ENCODE data around the gene ROMO1.
"Not testable (repeated sequence)": the region's sequence is repeated elsewhere in the genome, so short reads cannot be mapped to it uniquely, and the experiment has no call there.

ROMO1 gene

DNA sequence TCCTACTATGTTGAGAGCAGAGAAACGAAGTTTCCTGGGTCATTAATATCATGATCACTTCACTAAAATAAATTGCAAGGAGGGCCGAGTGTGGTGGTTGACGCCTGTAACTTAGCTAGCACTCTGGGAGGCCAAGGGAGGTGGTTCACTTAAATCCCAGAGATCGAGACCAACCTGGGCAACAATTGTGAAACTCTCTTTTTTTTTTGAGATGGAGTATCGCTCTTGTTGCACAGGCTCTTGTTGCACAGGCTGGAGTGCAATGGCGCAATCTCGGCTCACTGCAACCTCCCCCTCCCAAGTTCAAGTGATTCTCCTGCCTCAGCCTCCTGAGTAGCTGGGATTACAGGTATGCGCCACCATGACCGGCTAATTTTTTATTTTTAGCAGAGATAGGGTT lies 13.9 kb downstream of the ROMO1 start:
- not testable (repeated sequence) for FAIRE-seq

DNA sequence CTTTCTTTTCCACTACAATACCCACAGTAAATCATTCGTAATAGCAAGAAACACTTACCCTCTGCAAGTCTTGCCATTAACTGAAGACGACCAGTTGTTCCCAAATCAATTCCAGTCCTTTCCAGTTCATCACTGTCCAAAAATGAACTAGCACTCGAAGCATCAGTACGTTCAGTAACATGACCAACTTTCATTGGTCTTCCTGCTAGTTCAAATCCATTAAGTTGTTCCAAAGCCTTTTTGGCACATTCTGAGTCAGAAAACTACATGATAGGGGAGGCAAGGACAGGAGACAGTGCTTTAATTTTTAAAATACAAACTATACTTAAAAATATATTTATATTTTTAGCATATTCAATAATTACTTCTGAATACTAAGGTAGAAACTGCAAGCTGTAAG lies 14.9 kb downstream of the ROMO1 start:
- no peak for FAIRE-seq

- no peak for FAIRE-seq
Measured at GRCh38 chr20:35715652-35716051, 16.4 kb downstream of the ROMO1 start.

- no peak for FAIRE-seq
Measured at GRCh38 chr20:35716330-35716729, 17.1 kb downstream of the ROMO1 start.

GRCh38 chr20:35718321-35718720 lies 19.1 kb downstream of the ROMO1 start:
- not testable (repeated sequence) for FAIRE-seq

DNA sequence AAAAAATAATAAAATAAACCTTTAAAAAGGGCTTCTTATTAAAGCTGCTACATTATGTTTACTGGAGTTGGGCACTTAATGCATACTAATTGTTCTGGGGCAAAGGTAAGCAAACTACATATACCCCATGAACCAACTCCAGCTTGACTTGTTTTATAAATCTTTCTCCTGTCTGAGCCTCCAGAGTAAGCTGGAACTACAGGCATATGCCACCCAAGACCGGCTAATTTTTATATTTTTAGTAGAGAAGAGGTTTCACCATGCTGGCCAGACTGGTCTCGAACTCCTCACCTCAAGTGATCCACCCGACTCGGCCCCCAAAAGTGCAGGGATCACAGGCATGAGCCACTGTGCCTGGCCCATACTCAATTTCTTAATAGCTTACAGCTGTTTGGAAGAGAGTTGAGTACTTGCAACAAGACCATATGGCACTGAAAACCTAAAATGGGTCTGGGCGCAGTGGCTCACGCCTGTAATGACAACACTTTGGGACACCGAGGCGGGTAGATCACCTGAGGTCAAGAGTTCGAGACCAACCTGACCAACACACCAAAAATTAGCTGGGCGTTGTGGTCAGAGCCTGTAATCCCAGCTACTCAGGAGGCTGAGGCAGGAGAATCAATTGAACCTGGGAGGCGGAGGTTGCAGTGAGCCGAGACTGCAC lies 19.9 kb downstream of the ROMO1 start:
- no peak for FAIRE-seq

- FAIRE-seq = no peak
Measured at GRCh38 chr20:35719717-35720116, 20.5 kb downstream of the ROMO1 start.

DNA sequence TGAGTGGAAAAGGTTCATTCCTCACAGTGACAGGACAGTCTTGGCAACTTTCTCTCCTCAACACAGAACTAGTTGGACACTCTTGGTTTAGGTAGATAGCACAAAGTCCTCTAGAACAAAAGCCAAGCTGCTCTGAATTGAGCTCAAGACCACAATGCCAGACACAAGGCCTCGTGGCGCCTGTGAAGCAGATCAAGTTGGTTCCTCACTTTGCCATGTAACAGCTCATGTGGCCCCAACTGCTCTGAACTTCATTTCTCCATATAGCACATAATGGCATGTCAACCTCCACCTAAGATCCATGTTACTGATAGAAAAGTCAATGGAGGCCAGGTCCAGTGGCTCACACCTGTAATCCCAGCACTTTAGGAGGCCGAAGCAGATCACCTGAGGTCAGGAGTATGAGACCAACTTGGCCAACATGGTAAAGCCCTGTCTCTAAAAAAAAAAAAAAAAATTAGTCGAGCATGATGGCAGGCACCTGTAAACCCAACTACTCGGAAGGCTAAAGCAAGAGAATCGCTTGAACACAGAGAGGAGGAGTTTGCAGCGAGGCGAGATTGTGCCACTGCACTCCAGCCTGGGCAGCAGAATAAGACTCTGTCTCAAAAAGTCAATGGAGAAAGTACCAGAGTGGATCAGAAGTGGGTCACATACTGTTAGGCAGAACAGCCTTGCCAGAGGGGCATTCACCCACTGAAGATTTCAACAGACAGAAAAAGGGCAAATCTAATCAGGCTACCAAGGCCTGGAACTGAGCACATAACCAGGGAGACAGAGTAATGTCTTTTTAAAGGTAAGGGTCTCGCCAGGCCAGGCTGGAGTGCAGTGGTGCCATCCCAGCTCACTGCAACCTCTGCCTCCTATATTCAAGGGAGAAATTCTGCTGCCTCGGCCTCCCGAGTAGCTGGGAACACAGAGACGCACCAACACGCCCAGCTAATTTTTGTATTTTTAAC lies 21.2 kb downstream of the ROMO1 start:
- FAIRE-seq = no peak

- FAIRE-seq = no peak
Measured at GRCh38 chr20:35721219-35721618, 22.0 kb downstream of the ROMO1 start.

- no peak for FAIRE-seq
Measured at GRCh38 chr20:35721621-35722020, 22.4 kb downstream of the ROMO1 start.

DNA sequence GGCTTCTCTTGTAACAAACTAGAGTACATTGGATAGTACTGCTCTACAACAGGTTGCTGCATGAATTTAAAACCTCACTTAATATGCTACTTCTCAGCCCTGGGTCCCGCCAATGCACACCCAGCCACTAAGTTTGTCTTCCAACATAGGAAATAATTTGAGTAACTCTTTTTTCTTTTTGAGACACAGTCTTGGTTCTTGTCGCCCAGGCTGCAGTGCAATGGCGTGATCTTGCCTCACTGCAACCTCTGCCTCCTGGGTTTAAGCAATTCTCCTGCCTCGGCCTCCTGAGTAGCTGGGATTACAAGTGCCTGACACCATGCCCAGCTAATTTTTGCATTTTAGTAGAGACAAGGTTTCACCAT lies 24.1 kb downstream of the ROMO1 start:
- FAIRE-seq = not testable (repeated sequence)

- not testable (repeated sequence) for FAIRE-seq
Measured at GRCh38 chr20:35723652-35724320, 24.6 kb downstream of the ROMO1 start.

GRCh38 chr20:35724321-35725230 lies 25.4 kb downstream of the ROMO1 start:
- no peak for FAIRE-seq

- no peak for FAIRE-seq
Measured at GRCh38 chr20:35726842-35727711, 27.9 kb downstream of the ROMO1 start.

GRCh38 chr20:35729283-35729807 lies 30.1 kb downstream of the ROMO1 start:
- no peak for FAIRE-seq

DNA sequence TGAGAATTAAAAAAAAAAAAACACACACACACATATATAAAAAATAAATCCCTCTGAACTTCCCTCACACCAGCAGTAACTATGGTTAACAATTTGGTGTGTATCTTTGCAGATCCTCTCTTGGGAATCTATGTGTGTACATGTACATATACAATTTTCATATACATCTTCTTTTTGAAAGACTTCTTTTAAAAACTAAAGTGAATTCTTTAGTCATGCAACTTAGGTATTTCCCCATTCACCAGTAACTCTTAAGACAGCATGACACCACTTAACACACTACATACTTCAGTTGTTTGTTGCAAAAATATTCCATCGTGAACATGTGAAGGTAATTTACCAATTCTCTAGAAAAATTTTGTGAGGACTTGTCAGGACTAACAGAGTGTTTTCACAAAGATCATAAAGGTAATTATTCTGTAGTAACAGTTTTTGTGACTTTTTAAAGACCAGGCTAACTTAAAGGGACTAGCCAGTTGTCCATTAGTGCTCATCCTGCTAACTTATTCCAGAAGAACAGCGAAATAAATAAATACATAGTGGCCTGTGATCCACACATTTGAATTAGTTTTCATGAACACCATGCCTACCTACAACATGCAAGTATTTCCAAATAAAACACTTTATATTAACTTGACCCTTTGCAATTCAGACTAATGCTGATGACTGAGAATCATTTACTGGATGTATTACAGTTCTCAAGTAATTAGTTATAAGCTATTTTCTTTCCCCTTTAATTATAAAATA lies 30.8 kb downstream of the ROMO1 start:
- FAIRE-seq = no peak

DNA sequence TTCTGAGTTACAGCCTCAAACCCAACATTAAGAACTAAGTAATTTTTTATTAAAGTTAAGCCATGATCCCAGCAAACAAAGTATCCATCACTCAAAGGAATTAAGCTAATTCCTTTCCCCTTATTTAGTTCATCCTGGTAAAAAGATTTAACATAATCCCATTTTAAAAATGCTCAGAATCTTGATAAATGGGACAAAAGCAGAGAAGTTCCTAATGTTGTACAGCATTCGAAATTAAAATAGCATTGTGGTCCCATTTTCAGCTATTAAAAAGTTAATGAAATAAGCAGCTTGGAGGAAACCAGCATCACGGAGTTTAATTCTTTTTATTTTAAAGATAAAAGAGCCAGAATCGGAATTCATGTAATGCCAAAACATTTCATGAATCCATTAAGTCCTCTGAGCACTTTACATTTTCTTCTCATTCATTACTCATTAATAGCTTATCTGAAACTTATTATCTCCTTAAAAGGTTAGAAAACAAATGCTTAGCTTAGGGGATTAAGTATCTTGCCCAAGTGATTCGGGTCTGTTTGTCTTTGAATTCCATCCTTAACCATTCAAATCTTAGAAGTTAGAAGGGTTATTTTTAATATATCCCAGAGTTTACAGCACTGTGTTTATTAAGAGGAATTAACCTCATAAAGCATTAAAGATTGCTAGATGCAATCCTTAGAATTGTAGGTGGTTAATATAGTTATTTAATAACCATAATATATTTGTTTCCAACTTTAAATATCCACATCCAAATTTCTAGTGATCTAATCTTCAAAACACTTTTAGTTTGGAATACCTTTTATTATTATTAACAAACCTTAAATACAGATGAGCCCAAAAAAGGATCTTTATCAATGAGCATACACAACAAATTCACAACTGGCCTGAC lies 31.6 kb downstream of the ROMO1 start:
- no peak for FAIRE-seq

GRCh38 chr20:35731469-35731788 lies 32.2 kb downstream of the ROMO1 start:
- no peak for FAIRE-seq

DNA sequence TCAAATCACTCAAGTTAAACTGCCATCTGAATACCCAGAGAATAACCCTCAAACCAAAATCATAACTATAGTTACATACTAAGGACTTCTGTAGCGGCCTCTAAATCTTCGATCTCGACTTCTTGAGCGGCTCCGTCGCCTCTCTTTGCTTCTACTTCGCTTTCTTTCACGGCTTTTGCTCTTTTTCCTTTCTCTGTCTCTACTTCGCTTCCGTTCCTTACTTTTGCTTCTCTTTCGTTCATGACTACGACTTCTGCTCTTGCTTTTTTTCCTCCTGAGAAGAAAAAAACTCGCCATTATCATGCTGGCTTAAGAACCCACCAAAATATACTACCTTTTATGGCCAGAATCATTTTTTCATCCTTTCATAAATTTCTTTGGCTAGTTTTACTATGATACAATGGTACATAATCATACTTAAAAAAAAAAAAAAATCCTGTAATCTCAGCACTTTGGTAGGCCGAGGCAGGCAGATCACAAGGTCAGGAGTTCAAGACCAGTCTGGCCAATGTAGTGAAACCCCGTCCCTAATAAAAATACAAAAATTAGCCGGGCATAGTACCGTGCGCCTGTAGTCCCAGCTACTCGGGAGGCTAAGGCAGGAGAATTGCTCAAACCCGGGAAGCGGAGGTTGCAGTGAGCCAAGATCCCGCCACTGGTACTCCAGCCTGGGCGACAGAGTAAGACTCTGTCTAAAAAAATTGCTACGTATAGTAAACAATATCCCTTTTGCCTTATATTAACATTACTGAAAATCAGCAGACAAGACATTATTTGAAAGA lies 32.8 kb downstream of the ROMO1 start:
- FAIRE-seq = no peak

All from G401.6 (cell line).